ENCODE measurements around the gene PHC3.
"Not testable (repeated sequence)": the region's sequence is repeated elsewhere in the genome, so short reads cannot be mapped to it uniquely, and the experiment has no call there.

Gene PHC3

DNA sequence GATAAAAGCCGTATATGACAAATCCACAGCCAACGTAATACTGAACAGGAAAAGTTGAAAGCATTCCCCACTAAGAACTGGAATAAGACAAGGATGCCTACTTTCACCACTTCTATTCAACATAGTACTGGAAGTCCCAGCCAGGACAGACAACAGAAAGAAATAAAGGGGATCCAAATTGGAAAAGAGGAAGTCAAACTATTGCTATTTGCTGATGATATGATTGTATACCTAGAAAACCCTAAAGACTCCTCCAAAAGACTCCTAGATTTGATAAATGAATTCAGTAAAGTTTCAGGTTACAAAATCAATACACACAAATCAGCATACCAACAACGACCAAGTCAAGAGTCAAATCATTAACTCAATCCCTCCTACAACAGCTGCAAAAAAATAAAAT is 14.2 kb upstream of the PHC3 start:
- DNase-seq; in situ Hi-C loops (cut with MboI; ENCODE audit: low pct_unique_long_range_greater_than_20kb, low sequenced_read_pairs): not testable (repeated sequence)

GRCh38 chr3:170189398-170190256 is 8.1 kb upstream of the PHC3 start:
- in situ Hi-C loops (cut with MboI; ENCODE audit: low pct_unique_long_range_greater_than_20kb, low sequenced_read_pairs): no loop called here
- peak; percentile 47 for DNase-seq

DNA sequence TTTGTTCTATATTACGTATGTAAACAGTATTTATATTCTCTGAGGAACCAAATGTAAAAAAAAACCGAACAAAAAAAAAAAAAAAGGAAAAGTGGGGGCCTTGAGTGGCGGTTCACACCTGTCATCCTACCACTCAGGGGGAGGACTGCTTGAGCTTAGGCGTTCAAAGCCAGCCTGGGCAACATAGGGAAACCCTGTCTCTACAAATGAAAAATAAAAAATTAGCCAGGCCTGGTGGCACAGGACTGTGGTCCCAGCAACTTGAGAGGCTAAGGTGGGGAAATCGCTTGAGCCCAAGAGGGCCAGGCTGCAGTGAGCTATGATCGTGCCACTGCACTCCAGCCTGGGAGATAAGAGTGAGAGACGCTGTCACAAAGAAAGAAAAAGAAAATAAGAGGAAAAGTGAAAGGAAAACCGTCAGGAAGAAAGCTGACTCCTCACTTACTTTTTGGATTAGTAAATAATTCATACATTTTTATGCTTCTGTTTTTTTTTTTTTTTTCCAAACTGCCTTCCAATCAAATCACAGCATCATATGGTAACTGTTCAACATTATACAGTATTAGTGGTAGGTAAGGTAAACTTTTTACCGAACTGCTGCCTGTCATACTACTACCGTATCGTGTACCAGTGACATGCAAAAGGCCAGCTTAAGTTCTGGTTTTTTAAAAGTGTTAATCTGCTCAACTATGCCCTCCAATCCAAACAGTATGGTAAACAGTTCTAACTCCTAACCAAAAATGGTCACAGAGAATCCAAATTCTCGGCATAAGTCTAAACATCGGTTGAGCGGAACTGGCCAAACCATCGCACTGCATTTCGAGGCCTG is 1.2 kb downstream of the PHC3 start:
- in situ Hi-C loops (cut with MboI; ENCODE audit: low pct_unique_long_range_greater_than_20kb, low sequenced_read_pairs): no loop called here
- DNase-seq: peak; percentile 26

DNA sequence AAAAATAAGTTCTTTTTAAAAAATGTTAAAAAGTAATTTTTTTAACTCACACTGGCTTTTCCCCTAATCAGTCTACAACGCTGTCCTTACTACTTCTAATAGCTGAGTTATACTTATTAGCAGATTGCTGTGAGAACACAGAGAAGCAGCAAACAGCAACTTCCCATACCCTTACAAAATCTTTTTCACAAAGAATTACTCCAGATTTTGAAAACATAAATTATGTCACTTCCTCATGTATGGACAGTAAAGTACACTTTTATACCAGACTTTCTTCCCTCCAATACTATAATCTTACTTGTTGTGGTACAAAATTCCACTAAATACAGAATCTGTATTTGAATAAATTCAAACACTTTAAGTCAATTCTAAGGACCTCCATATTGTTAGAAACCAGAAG is 2.1 kb downstream of the PHC3 start:
- in situ Hi-C loops (cut with MboI; ENCODE audit: low pct_unique_long_range_greater_than_20kb, low sequenced_read_pairs): no loop called here
- no peak for DNase-seq

GRCh38 chr3:170178651-170179050 is 2.9 kb downstream of the PHC3 start:
- in situ Hi-C loops (cut with MboI; ENCODE audit: low pct_unique_long_range_greater_than_20kb, low sequenced_read_pairs): no loop called here
- no peak for DNase-seq

DNA sequence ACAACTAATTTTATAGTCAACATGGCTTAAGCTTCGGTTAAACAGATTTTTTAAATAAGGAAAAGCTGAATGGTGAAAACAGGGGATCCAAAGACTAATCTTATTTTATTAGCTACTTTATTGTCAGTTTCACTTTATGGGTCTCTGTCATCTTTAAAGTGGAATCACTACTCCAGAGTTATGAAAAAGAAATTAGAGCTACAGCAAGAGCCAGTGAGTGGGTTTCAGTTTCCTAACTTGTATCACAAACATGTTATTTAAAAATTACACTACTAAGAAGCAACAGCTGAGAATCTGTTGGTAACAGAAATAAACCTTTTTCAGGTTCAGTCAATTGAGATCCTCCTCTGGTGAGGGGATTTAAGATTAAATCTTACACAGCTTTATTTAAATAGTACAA is 10.0 kb downstream of the PHC3 start:
- in situ Hi-C loops (cut with MboI; ENCODE audit: low pct_unique_long_range_greater_than_20kb, low sequenced_read_pairs): no loop called here
- no peak for DNase-seq

- in situ Hi-C loops (cut with MboI; ENCODE audit: low pct_unique_long_range_greater_than_20kb, low sequenced_read_pairs): no loop called here
- DNase-seq: no peak
These were observed 16.8 kb downstream of the PHC3 start for GRCh38 chr3:170164717-170165116.

DNA sequence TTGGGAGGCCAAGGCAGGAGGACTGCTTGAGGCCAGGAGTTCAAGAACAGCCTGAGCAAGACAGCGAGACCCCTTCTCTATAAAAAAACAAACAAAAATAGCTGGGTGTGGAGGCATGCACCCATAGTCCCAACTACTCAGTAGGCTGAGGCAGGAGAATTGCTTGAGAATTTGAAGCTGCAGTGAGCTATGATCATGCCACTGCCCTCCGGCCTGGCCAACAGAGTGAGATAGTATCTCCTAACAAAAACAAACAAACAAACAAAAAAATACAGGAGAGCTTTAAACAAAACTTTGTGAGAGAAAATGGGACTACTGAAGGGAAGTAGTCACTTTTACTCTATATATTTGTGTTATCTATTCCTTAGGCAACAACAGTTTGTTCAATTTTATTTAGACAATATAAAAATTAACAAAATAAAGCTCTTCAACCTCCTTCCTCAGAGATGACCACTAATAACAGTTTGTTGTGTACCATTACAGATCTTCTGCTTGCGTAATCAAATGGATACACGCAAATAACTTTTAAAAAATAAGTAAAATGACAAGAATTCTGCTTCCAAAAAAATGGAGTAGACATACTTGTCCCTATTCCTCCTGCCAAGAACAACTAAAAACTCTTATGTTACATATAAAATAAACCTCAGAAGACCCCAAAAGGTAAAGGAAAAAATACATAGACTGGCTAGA is 17.4 kb downstream of the PHC3 start:
- DNase-seq: no peak
- in situ Hi-C loops (cut with MboI; ENCODE audit: low pct_unique_long_range_greater_than_20kb, low sequenced_read_pairs): no loop called here

GRCh38 chr3:170162630-170163029 is 18.9 kb downstream of the PHC3 start:
- DNase-seq: no peak
- in situ Hi-C loops (cut with MboI; ENCODE audit: low pct_unique_long_range_greater_than_20kb, low sequenced_read_pairs): no loop called here

DNA sequence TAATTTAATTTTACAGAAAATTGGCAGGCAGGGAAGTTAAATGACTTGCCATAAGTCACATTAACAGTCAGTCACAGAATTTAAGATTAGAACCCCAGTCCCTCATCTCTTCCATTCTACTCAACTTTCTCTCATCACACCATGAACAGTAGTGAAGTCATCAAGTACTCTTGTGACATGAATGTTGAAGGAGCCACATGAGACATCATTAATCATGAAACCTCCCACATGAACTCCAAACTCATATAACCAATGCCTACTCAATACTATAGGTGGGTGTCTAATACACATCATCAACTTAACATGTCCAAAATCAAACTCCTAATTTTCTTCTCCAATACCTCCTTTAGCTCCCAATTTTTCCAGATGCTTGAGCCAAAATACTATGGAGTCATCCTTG is 19.5 kb downstream of the PHC3 start:
- in situ Hi-C loops (cut with MboI; ENCODE audit: low pct_unique_long_range_greater_than_20kb, low sequenced_read_pairs): no loop called here
- no peak for DNase-seq

DNA sequence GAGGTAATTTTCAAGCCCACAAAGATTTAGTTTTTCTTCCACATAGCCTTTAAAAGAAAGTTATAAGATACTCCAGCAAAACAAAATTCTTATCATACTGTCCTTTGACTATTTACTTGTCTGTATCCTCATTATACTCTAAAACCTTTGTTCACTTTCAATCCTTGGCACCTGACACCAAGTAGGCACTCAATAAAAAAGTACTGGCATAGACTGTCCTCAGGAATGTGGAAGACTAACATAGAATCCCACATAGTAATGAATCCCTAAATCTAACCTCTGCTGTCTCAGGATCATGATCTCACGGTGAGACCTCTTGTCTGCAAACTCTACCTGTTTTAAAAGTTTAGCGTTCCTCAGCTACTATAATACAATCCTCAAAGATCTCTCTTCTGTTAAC is 21.6 kb downstream of the PHC3 start:
- in situ Hi-C loops (cut with MboI; ENCODE audit: low pct_unique_long_range_greater_than_20kb, low sequenced_read_pairs): no loop called here
- DNase-seq: no peak

DNA sequence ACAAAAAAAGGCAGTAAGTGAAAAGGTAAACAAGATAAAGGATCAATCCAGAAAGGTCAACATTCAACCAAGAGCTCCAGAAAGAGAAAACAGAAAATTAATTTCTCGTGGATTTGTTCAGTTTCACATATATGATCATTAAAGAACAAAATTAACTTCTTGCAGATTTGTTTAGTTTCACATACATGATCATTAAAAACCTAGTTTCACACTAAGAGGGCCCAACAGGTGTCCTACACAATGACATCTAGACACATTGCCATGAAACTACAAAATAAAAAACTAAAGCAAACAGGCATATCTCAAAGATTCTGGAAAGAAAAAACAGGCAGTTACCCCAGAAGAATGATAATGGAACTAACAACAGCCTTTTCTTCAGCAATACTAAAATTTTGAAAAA is 22.1 kb downstream of the PHC3 start:
- no peak for DNase-seq
- in situ Hi-C loops (cut with MboI; ENCODE audit: low pct_unique_long_range_greater_than_20kb, low sequenced_read_pairs): no loop called here

- in situ Hi-C loops (cut with MboI; ENCODE audit: low pct_unique_long_range_greater_than_20kb, low sequenced_read_pairs): no loop called here
- no peak for DNase-seq
These were observed 25.9 kb downstream of the PHC3 start for GRCh38 chr3:170155604-170156003.

DNA sequence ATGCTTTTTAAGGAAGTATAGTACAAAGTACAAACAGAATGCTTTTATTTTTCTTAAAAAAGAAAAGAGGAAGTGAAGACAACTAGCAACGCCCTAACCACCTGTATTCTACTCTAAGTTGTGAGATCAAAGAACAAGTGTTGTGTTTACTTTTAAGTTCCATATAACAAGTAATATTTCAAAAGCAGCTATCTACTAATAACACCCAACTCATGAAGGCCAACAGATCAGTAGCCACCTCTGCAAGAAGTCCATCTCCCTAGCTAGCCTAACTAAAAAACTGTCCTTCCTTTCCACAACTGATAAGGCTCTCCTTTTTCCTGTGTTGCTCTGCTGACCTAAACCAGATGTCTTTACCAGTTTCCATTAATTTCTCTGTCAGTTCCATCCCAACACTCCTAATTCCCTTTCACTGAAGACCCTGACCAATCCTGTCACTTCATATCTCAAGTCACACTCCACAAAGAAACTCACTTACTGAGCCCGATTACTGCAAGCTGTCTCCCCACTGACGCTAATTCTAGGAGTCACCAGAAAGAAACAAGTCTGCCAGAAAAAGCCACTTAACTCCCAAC is 26.9 kb downstream of the PHC3 start:
- DNase-seq: peak; percentile 77
- in situ Hi-C loops (cut with MboI; ENCODE audit: low pct_unique_long_range_greater_than_20kb, low sequenced_read_pairs): no loop called here

- in situ Hi-C loops (cut with MboI; ENCODE audit: low pct_unique_long_range_greater_than_20kb, low sequenced_read_pairs): no loop called here
These were observed 27.4 kb downstream of the PHC3 start for GRCh38 chr3:170154084-170154483.

GRCh38 chr3:170151536-170151935 is 30.0 kb downstream of the PHC3 start:
- in situ Hi-C loops (cut with MboI; ENCODE audit: low pct_unique_long_range_greater_than_20kb, low sequenced_read_pairs): no loop called here
- no peak for DNase-seq

More at GRCh38 chr3:170154084-170154483, 27.4 kb downstream of the PHC3 start:
- DNase-seq: no peak

- peak; percentile 63 for DNase-seq
- in situ Hi-C loops (cut with MboI; ENCODE audit: low pct_unique_long_range_greater_than_20kb, low sequenced_read_pairs): no loop called here
These were observed 32.5 kb downstream of the PHC3 start for GRCh38 chr3:170149016-170149415.

DNA sequence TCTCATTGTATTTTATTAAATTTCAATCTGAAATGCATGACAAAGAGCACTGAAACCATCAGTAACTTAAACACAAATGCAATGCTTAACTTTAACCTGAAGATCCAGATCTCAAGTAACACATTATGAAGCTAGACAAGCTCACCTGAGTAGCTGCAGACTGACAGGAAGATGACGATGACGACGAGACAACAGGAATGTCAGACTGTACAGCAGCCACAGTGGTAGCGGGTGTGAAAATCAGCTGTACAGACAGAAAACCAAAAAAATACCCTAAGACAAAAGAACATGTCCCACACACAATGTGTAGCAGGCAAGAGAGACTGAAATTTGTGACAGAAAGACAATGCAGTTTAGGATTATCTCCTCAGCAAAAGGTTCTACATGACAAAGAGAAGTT is 36.3 kb downstream of the PHC3 start:
- in situ Hi-C loops (cut with MboI; ENCODE audit: low pct_unique_long_range_greater_than_20kb, low sequenced_read_pairs): no loop called here
- DNase-seq: no peak

DNA sequence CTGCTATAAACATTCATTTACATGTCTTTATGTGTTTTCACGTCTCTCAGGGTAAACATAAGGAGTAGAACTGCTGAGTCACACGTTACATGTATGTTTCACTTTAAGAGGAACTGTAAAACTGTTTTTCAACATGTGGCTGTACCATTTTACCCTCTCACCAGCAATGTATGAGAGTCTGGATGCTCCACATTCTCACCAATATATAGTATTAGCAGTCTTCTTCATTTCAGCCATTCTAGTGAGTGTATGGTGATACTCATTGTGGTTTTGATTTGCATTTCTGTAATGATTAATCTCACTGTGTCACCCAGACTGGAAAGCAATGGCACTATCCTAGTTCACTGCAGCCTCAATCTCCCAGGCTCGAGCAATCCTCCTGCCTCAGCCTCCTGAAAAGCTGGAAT is 37.1 kb downstream of the PHC3 start:
- in situ Hi-C loops (cut with MboI; ENCODE audit: low pct_unique_long_range_greater_than_20kb, low sequenced_read_pairs): no loop called here
- no peak for DNase-seq

Measured in KBM-7 (cell line).